HG03342 (cell line): ENCODE measurements around the gene EXOC3.
"Not testable (repeated sequence)": the region's sequence is repeated elsewhere in the genome, so short reads cannot be mapped to it uniquely, and the experiment has no call there.

Source experiments
- ATAC-seq: cut with Tn5 transposase; IDR thresholded peaks from one replicate; pipeline ENCODE4 v1.9.1; 2021; ENCODE audit warnings: mild to moderate bottlenecking, moderate library complexity; ENCODE audit not compliant: unreplicated experiment

Gene EXOC3

DNA sequence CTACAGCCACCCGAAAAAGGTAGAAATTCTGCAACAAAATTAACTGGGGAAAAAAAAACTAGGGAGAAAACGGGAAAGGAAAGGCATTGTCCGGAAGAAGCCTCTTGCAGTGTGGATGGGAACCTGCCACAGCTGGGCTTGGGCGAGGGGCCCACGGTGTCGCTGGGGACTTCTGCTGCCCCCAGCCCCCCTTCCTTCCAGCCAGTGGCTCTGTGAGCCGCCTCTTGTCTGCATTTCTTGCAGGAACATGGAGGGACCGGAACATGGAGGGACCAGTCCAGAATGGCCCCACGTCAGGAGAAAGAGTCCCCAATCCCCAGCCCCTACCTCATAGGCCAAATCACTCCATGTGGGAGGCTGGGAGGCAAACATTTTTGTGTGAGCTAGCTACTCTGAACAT is 36.9 kb upstream of the EXOC3 start:
- no peak for ATAC-seq

DNA sequence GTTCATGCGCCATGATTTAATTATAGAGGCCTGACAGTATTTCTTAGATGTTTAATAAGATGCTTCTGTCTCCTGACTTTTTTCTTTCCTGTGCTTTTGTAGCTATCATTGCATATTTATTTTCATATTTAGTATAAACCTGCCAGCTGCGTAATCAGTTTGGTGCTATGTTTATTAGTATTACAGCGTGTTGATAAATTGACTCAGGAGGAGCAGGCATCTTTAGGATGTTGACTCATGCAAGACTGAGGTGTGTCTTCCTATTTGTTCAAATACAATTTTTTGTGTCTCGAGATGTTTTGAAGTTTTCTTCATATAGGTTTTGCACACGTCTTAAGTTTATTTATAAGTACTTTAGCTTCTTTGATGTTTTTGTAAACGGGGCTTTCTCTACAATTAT is 35.9 kb upstream of the EXOC3 start:
- no peak for ATAC-seq

DNA sequence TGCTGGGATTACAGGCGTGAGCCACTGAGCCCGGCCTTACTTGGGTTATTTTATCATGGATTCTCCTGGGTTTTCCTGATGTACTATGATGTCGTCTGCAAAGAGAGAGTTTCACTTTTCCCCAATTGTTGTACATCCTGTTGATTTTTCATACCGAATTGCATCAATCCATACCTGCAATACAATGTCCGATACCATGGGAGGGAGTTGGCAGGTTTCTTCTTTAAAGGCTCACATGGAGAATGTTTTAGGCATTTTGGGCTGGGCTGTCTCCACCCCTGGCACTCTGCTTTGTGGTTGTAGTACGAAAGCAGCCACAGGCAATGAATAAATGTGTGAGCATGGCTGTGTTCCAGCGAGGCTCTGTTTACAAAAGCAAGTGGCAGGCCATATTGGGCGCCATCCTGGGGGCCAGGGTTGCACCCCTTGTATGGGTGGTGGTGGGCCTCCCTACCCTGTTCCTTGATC is 35.1 kb upstream of the EXOC3 start:
- no peak for ATAC-seq

DNA sequence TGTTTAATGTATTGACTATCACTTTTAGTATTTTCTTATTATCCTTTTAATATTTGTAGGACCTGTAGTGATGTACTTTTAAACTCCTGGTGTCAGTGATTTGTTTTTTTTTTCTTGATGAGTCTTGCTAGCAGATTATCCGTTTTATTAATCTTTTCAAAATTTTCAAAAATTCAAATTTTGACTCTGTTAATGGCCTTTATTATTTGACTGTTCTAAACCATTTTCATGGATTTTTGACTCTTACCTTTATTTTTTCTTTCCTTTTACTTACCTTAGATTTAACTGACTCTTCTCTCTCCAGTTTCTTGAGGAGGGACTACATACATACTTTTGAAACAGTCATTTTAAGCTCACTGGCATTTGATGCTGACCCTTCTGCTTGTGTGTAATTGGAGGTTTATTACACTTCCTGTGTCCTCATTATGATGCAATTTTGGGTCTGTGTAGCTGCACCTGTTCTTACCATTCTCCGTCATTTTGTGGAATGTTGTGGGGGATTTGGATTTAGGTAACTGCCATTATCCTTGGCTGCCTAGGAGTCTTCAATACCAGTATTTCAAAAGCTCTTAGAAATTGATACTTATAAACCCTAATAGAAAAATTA is 32.0 kb upstream of the EXOC3 start:
- ATAC-seq, result no peak

DNA sequence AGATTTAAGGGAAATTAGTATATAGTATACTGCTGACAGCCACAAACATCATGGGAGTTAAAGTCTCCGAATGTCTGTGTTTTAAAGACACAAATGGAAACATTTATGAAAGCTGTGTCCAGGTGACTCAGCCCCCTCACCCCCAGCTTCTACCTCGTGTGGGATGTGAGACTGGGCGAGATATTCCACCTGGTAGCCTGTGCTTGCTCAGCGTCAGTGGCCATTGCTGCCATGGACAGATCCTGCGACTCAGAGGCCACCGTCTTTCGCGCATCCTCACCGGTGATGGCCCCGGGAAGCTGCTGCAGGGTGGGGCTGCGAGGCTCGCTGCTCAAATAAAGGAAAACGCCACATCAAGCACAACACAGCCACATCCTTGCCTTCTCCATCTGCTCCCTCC is 31.2 kb upstream of the EXOC3 start:
- no peak for ATAC-seq

DNA sequence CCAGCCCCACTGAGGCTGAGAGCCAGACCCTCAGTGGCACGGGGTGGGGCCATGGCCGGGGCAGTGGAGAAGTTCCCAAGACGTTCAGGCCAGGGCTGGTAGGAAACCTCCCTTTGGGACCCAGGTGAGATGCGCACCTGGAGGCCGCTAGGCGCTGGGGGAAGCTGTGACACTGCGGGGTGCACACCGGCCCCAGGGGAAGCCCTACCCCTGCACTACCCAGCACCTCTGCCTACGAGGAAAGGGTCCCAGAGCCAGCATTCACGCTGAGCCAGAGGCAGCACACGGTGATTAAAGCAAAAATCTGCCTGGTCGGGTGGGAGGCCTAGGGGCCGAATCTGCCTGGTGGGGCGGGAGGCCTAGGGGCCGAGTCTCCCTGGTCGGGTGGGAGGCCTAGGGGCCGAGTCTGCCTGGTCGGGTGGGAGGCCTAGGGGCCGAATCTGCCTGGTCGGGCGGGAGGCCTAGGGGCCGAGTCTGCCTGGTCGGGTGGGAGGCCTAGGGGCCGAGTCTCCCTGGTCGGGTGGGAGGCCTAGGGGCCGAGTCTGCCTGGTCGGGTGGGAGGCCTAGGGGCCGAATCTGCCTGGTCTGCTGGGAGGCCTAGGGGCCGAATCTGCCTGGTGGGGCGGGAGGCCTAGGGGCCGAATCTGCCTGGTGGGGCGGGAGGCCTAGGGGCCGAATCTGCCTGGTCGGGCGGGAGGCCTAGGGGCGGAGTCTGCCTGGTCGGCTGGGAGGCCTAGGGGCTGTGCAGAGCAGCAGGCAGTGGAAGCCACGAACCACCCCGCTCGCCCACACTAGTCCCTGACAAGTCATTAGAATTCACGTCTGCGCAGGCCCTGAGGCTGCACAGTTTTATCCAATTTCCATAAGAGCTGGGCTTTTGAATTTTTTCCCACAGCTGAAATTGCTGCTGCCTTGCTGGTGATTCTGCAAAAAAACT is 27.7 kb upstream of the EXOC3 start:
- ATAC-seq, result not testable (repeated sequence)

DNA sequence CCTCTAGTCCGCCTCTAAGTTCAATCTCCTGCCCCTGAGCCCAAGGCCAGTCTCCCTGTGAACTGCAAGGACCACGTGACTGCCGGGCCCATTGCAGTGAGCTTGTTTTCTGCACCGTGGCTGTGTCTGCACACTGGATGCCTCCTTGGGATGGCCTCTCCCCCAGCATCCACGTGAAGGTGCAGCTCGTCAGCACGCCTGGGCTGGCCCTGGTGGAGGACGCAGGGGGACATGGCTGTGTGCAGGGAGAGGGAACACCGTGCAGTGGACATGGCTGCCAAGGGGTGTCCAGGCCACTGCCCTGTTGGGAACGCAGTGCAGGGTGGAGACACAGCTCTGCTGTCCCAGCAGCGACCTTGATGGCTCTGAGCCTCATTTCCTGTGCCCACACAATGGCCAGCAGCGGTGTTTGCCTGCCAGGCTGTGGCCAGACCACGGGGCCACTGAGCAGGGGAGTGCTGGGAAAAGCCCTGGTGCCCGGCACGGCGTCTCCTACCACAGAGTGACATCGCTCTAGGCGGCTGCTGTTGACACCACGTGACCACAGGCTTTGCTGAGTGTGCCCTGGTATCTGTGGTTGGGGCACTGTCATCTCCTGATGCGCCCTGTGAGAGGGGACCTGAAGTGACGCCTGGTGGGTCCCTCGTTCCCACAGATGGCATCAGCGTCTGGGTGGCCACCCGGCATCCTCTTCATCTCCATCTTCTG is 26.9 kb upstream of the EXOC3 start:
- no peak for ATAC-seq

DNA sequence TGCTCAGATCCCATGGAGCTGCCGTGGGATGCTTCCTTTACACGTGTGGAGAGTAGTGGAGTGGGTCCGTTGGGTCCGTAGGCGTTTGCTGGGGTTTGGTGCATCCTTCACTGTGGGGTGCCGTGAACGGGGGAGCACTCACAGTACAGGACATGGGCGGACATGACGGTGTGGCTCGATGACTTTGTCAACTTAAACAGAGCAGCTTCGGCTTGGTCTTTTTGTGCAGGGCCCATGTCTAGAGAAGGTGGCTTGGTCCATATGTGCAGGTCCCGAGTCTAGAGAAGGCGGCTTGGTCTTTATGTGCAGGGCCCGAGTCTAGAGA is 26.4 kb upstream of the EXOC3 start:
- ATAC-seq, result no peak

DNA sequence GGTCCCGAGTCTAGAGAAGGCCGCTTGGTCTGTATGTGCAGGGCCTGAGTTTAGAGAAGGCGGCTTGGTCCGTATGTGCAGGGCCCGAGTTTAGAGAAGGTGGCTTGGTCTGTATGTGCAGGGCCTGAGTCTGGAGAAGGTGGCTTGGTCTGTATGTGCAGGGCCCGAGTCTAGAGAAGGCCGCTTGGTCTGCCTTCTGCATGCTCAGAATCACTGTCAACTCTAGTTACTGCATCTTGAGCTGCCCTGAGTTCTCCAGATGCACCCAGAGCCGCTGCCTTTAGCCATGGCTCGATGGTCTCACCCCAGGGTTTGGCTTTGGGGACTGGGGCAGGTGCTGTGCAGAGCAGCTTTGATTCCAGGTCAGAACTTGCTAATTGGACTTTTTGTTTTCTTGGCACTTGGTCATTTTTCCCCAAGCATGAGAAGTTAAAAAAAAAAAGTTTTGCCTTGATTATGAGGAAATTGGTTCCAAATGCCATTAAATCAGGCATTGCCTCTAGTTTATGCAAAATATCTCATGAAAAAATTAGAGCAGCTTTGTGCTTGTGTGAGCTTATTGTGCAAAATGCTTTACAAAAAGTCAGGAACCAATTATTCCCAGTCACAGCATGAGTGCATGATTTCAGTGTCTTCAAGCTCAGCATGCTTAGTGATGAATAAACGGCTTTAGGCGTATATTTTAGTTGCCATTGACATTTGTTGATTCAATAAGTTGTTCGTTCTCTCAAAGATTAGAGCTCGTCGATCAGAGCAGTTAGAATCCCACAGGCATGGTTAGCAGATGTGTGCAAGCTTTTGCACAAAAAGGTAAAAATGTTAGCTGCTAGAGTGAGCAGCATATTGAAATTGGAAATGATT is 25.4 kb upstream of the EXOC3 start:
- ATAC-seq, result no peak

DNA sequence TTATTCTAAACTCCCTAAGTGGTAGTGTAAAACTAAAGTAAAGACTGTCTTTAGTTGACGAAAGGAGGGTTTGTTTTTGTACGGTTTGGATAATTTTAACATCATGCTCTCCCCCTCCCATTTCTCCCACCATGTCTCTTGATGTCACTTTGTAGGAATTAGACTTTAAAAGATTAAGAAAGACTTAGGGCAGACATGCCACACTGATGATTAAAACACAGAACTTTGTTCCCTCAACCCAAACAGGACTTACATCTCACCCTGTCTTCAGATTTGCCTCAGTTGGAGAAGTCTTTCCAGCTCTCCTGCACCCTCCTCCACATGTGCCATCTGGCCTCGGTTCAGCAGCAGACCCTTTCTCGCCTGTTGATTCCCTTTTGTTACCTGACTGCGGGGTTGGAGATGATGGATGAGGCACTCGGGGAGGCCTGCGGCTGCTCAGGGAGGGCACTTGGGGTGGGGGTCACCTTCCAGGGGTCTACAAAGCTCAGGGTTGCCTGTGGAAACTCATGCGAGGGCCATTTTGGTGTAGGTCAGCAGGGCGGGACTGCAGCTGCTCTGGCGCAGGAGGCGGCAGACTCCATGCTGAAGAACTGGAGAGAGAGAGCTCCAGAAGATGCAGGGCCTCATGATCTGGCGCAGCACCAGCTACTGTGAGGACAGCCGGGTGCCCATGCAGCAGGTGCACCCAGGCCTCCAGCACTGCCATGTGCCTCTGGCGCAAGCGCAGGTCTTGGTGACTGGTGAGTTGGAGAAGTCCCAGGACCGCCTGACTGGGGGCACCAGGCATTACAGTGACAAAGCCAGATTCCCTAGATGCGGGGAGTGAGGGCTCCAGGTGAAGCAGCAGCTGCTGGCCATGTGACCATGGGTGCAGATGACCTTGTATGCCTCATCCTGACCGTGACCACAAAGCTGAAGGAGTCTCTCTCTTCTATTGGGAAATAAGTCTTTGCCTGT is 24.5 kb upstream of the EXOC3 start:
- ATAC-seq, result no peak

DNA sequence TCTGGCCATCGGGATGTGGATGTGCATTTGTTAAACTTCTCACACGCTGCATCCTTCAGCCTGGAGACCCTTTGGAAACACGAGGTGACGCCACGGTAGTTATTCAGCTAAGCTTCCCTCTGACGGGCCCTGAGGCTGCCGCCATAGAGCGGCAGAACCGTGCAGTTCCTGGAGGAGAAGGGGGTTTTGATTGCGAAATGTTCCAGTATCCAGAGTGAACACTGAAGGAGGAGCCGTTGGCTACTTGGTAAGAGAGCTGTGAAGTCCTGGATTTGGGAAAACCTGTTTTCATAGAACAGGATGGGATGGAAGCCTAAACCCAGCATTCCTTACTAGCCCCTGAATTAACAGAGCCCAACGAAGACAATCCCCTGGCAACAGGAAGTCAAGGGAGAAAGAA is 23.0 kb upstream of the EXOC3 start:
- ATAC-seq, result no peak

DNA sequence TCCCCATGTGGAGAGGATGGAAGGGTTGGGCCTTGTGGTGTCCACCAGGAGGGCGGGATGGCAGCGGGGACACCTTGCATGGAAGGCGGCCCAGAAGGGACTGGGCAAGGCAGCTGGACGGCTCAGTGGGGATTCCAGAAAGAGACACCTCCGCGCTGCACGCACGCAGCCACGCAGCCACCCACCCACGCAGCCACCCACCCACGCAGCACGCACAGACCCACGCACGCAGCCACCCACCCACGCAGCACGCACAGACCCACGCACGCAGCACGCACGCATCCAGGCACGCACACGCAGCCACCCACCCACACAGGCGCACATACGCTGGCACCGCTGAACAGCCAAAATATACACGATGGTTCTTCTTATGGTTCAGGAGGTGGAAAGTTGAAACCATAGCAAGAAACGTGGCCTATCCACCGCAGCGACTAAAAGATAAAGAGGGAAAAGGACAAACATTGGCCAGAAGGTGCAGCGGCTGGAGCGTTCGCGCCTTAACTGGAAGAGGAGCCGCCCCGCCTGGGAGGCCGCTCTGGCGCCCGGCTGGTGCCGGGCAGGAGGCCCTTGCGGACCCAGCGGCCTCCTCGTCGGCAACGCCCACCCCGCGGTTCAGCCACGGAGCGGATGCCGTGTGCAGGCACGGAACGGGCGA is 22.2 kb upstream of the EXOC3 start:
- no peak for ATAC-seq

DNA sequence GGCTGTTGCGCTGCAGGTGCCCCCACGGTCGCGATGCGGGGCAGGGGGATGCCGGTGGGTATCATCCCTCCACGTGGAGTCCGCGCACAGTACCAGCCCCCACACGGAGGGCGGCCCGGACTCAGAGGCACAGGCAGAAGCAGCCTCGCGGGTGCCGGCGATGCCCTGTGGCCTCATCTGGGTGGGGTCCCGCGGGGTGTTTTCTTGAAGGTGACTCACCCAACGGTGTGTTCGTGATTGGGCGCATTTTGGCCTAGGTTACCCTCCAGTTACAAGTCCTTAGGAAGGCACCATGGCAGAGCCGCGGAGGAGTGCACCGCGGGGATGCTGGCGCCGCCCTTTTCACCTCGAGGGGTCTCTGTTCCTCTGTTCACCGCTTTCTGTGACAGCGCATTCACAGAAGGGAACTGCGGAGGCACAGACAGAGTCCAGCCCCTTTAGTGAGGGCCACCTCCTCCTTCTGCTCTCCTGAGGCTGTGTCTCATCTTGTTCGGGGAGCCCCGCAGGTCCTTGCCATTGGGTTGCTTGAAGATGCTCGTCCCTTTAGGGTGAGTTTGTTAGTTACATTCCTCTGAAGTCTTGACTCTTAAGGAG is 21.6 kb upstream of the EXOC3 start:
- no peak for ATAC-seq

DNA sequence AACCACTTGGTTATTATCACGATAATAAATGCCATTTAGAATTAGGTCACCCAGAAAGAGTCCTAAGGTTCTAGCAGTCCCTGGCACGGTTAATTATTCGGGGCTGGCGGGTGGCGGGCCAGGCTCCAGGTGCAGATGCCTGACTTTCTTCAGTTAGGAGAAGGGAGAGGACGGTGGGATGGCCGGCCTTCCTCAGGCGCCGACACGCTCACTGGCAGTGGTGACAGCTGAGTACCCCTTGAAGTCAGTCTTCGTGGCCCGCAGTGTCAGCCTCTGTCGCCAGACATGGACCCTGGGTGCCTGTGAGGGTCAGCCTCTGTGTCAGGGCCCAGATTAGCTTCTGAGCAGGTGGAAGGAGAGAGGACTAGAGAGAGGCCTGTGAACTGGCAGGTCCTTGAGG is 21.1 kb upstream of the EXOC3 start:
- no peak for ATAC-seq

DNA sequence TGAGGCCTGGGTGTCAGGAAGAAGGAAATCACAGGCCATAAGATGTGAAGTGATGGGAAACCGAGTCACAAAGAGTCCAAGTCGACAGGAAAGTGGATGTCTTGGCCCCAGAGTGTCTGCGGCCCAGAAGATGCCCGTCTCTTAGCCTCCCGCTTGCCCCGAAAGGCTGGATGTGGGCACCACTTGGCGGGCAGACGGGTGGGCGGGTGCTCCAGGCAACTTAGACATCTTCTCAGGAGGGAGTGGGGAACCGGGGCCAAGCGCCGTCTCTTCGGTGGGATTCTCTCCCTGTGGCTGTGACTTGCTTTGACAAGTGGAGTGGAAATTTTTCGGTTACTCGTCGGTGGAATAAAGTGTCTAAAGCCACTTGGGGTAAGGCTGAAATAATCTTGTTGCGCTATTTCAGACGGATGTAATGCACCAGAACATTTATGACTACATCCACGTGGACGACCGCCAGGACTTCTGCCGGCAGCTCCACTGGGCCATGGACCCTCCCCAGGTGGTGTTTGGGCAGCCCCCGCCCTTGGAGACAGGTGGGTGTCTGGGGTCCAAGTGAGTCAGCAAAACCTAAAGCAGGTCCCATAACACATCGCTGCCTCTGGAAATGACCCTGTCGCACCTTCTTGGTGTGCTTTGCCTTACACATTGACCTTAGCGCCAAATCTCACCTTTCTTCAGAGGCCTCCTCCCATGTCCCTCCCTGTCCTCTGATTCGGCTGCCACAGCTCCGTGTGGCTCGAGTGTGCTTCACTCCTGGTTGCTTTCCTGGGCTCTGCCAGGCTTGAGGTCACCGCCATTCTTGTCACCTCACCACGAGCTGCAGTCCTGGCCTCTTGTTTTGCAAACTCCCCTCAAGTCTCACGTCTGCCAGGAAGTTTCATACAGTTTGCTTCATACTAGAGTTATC is 20.4 kb upstream of the EXOC3 start:
- no peak for ATAC-seq

DNA sequence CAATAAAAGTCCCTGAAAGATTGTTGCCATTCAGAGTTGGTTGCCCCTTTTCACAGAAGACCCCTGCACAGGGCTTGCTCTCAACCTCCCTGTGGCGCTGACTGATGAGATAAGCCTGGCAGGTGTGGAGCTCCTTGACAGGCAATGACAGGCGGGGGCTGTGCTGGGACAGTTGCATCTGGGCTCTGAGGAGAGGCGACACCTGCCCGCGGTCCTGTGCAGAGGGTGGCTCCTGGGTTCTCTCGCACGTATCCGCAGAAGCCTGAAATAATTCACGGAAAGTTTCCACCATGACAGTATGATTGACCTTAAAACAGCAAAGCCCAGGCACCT is 19.8 kb upstream of the EXOC3 start:
- ATAC-seq, result no peak

DNA sequence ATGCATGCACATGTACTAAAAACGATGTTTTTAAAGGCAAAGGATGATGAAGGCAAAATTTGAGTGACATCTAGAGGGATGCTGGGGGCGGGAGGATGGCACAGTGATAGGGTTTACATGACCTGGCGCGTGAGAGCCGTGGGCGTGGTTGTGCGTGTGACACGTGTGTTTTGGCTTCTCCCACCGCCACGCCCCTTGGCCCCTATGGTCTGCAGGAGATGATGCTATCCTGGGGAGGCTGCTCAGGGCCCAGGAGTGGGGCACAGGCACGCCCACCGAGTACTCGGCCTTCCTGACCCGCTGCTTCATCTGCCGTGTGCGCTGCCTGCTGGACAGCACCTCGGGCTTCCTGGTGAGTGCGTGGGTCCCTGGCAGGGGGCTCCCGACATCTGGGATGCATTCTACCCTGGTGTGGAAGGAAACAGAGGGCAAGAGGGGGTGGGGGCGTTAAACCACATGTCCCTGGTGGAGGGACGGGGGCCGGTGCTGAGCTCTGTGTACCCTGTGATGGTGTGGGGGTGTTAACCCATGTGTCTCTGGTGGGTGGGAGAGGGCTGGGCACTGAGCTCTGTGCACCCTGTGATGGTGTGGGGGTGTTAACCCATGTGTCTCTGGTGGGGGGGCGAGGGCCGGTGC is 19.2 kb upstream of the EXOC3 start:
- ATAC-seq, result no peak
